Suppressor macrophage treated with lipopolysaccharide for 4 hours (primary cell): ENCODE results near the gene GPRIN1.

ENCODE experiments used
- DNase-seq: peaks from one replicate; pipeline ENCODE4 v3.0.0-alpha.2; 2020

The GPRIN1 gene

GRCh38 chr5:176609724-176610434 is at the start of gene GPRIN1:
Gene GPRIN1, minus strand, starts transcription at chr5:176610156. Its CDS starts 10,322 bp downstream, at chr5:176599834.
- peak; percentile 81 for DNase-seq

- DNase-seq = no peak
Observed at GRCh38 chr5:176659512-176659839, 49.5 kb upstream of the GPRIN1 start.

GRCh38 chr5:176658817-176659511 is 49.0 kb upstream of the GPRIN1 start:
- DNase-seq = peak; percentile 79

GRCh38 chr5:176658007-176658599 is 48.1 kb upstream of the GPRIN1 start:
- peak; percentile 74 for DNase-seq

- no peak for DNase-seq
Observed at GRCh38 chr5:176656467-176656990, 46.6 kb upstream of the GPRIN1 start.

GRCh38 chr5:176654856-176655255 is 44.9 kb upstream of the GPRIN1 start:
- DNase-seq = no peak

- DNase-seq = no peak
Observed at GRCh38 chr5:176653401-176654385, 43.7 kb upstream of the GPRIN1 start.

- no peak for DNase-seq
Observed at GRCh38 chr5:176652136-176652535, 42.2 kb upstream of the GPRIN1 start.

GRCh38 chr5:176651472-176651980 is 41.6 kb upstream of the GPRIN1 start:
- DNase-seq = no peak

- no peak for DNase-seq
Observed at GRCh38 chr5:176650354-176650884, 40.5 kb upstream of the GPRIN1 start.

- DNase-seq = no peak
Observed at GRCh38 chr5:176648474-176649194, 38.7 kb upstream of the GPRIN1 start.

- DNase-seq = no peak
Observed at GRCh38 chr5:176647843-176648473, 38.0 kb upstream of the GPRIN1 start.

GRCh38 chr5:176647030-176647842 is 37.3 kb upstream of the GPRIN1 start, which contains the start of gene TSPAN17:
Gene TSPAN17, plus strand, starts transcription at chr5:176647484. Its CDS starts 132 bp downstream, at chr5:176647616.
- DNase-seq = peak; percentile 100

GRCh38 chr5:176646707-176647029 is 36.7 kb upstream of the GPRIN1 start:
- DNase-seq = no peak

GRCh38 chr5:176646049-176646706 is 36.2 kb upstream of the GPRIN1 start:
- DNase-seq = no peak

GRCh38 chr5:176644878-176645670 is 35.1 kb upstream of the GPRIN1 start:
- DNase-seq = no peak

GRCh38 chr5:176644294-176644693 is 34.3 kb upstream of the GPRIN1 start:
- no peak for DNase-seq

GRCh38 chr5:176643491-176644219 is 33.7 kb upstream of the GPRIN1 start:
- no peak for DNase-seq
